ENCODE results near the gene PRR33. TPM values are rescaled to one million over a fixed set of nuclear protein-coding genes. Genes with fewer than 3 reads are reported as not detected.

Gene PRR33
- total and polyA plus RNA-seq, 11 donors: 0.08 to 5.1 (median 2.4) TPM

- Histone ChIP-seq H3K4me3 (no peak overlapping the region), H3K27ac (peak overlapping the region in 10 of 12 donors; percentile 21 to 88 (median 64)), H3K4me1 (peaks cover 1 to 48% (median 26%) of the 10 kb centered on the region in 12 donors), H3K9me3 (no peaks in the 10 kb centered on the region), H3K36me3 (no peaks in the 10 kb centered on the region), H3K27me3 (no peaks in the 10 kb centered on the region)
- intact Hi-C loops (cut with DNase I): loop anchor here in 3 of 10 donors (1.0 to 10.0 kb wide), 4 partner anchors 18 to 218 kb away; partner anchors contain the start of gene KRTAP5-6 (in 1 of the 3)
- WGBS, 4 donors: 64 to 73% (median 69%) methylated on average over 13 of the region's 13 CpGs
- DNase-seq: peak in 3 of 5 donors; percentile 13 to 48 (median 29)
- ATAC-seq: no peak
- no peak for TF ChIP-seq POLR2A (IDR thresholded peaks at IDR 0.05)
- TF ChIP-seq, protein P1, sequence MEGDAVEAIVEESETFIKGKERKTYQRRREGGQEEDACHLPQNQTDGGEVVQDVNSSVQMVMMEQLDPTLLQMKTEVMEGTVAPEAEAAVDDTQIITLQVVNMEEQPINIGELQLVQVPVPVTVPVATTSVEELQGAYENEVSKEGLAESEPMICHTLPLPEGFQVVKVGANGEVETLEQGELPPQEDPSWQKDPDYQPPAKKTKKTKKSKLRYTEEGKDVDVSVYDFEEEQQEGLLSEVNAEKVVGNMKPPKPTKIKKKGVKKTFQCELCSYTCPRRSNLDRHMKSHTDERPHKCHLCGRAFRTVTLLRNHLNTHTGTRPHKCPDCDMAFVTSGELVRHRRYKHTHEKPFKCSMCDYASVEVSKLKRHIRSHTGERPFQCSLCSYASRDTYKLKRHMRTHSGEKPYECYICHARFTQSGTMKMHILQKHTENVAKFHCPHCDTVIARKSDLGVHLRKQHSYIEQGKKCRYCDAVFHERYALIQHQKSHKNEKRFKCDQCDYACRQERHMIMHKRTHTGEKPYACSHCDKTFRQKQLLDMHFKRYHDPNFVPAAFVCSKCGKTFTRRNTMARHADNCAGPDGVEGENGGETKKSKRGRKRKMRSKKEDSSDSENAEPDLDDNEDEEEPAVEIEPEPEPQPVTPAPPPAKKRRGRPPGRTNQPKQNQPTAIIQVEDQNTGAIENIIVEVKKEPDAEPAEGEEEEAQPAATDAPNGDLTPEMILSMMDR (IDR thresholded peaks at IDR 0.05): no peak
These were observed 20.7 kb upstream of the PRR33 start for GRCh38 chr11:1912289-1912878.

- 89 to 93% (median 91%) methylated on average over 7 of the region's 7 CpGs for WGBS, 4 donors
- TF ChIP-seq, protein P1 (IDR thresholded peaks at IDR 0.05): no peak
- no peak for TF ChIP-seq POLR2A (IDR thresholded peaks at IDR 0.05)
- intact Hi-C loops (cut with DNase I): no loop called here
- Histone ChIP-seq H3K4me1 (peaks cover 8 to 57% (median 37%) of the 10 kb centered on the region in 12 donors), H3K27ac (peak overlapping the region; percentile 71 to 90 (median 82)), H3K27me3 (no peaks in the 10 kb centered on the region), H3K4me3 (no peak overlapping the region), H3K9me3 (no peaks in the 10 kb centered on the region), H3K36me3 (no peaks in the 10 kb centered on the region)
- DNase-seq: no peak
- no peak for ATAC-seq
These were observed 17.8 kb upstream of the PRR33 start for GRCh38 chr11:1909524-1909923.

DNA sequence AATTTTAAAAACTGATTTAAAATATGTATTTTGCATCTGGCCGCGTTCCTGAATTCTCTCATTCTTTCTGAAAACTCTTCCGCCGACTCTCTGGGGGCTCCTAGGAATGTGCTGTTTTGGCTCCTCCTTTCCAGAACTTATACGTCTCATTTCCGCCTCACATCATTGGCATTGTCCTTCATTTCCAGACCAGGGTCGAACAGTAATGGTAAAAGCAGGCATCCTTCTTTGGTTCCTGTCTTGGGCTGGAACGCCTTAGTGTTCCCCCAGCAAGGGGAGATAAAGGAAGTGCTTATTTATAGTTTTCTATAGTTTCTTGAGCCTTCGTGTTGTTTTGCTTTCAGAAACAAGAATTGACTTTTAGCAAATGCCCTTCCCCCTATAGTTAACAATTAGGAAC, 16.9 kb upstream of the PRR33 start:
- Histone ChIP-seq H3K9me3 (no peaks in the 10 kb centered on the region), H3K27me3 (no peaks in the 10 kb centered on the region), H3K36me3 (no peaks in the 10 kb centered on the region), H3K4me3 (peak overlapping the region in 3 of 12 donors; percentile 12 to 16 (median 13)), H3K27ac (peak overlapping the region; percentile 71 to 90 (median 84)), H3K4me1 (peaks cover 8 to 57% (median 37%) of the 10 kb centered on the region in 12 donors)
- intact Hi-C loops (cut with DNase I): no loop called here
- peak in 3 of 5 donors; percentile 42 to 70 (median 52) for DNase-seq
- TF ChIP-seq, protein P1 (IDR thresholded peaks at IDR 0.05): no peak
- peak in 1 of 2 donors; percentile 16 for TF ChIP-seq POLR2A (IDR thresholded peaks at IDR 0.05)
- WGBS, 4 donors: 26 to 41% (median 35%) methylated on average over 9 of the region's 9 CpGs
- ATAC-seq: peak; percentile 47 to 87 (median 75)

DNA sequence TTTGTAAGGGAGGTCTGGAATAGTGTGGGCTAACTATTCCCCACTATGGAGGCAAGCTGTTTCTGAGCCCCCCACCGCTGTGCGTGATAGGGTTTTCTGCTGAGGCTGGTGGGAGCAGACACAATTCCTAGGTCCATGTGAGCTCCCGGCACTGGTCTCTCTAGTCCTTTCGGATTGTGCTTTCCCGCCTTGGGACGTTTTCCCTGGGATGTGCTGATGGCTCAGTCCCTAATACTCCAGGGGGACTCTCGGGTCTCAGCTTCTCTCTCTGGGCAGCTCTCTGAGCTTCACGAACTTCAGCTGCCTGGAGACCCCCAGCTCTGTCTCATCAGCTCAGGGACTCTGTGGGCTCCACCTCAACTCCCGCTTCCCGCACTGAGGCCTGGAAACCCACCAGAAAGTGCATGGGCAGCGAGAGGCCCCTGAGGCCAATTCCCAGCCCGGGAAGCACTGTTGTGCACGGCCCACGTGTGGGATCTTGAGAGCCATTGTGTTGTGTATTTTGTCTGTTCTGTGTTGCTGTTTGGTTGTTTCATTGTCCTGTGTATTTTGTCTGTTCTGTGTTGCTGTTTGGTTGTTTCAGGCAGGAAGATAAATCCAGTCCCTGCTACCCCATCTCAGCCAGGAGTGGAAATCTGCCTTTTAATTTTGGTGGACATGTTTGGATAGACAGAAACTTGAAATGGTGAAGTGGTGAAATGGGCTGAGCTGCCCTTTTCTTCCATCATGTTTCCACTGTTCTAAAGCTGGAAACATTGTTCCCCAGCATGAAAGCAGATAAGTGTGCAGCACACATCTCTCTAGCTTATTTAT, 15.1 kb upstream of the PRR33 start:
- Histone ChIP-seq H3K27ac (peak overlapping the region; percentile 59 to 90 (median 84)), H3K9me3 (no peaks in the 10 kb centered on the region), H3K36me3 (no peaks in the 10 kb centered on the region), H3K27me3 (no peaks in the 10 kb centered on the region), H3K4me1 (peaks cover 8 to 52% (median 33%) of the 10 kb centered on the region in 12 donors), H3K4me3 (no peak overlapping the region)
- DNase-seq (peak in 2 of 5 donors; percentile 22 to 39), ATAC-seq (no peak)
- intact Hi-C loops (cut with DNase I): no loop called here
- 53 to 64% (median 59%) methylated on average over 13 to 14 of the region's 14 CpGs for WGBS, 4 donors
- TF ChIP-seq POLR2A (IDR thresholded peaks at IDR 0.05): no peak
- TF ChIP-seq, protein P1 (IDR thresholded peaks at IDR 0.05): no peak

Measured in heart left ventricle (tissue), 16 donors.